ENCODE data around the gene HOXB1.

The HOXB1 gene

GRCh38 chr17:48551596-48552465 lies 21.0 kb upstream of the HOXB1 start:
- no peaks in the 10 kb centered on the region for H3K27me3 ChIP-seq (ENCODE audit: insufficient read depth, poor library complexity, severe bottlenecking)
- TF ChIP-seq CTCF (IDR thresholded peaks at IDR 0.05; ENCODE audit: poor library complexity, severe bottlenecking), result no peak

GRCh38 chr17:48551214-48551555 lies 20.4 kb upstream of the HOXB1 start:
- TF ChIP-seq CTCF (IDR thresholded peaks at IDR 0.05; ENCODE audit: poor library complexity, severe bottlenecking), result no peak
- Histone ChIP-seq H3K4me1 (ENCODE audit: insufficient read depth, poor library complexity, severe bottlenecking) (peaks cover 5% of the 10 kb centered on the region), H3K4me3 (ENCODE audit: severe bottlenecking) (no peak overlapping the region), H3K27ac (ENCODE audit: poor library complexity, severe bottlenecking) (no peak overlapping the region), H3K9me3 (ENCODE audit: severe bottlenecking) (no peaks in the 10 kb centered on the region), H3K27me3 (ENCODE audit: insufficient read depth, poor library complexity, severe bottlenecking) (no peaks in the 10 kb centered on the region), H3K36me3 (ENCODE audit: low read depth) (peaks cover 19% of the 10 kb centered on the region)
- ATAC-seq (ENCODE audit: low read depth), result no peak
- DNase-seq (ENCODE audit: low spot score), result no peak

More at GRCh38 chr17:48551596-48552465, 21.0 kb upstream of the HOXB1 start:
- DNase-seq (ENCODE audit: low spot score) (no peak), ATAC-seq (ENCODE audit: low read depth) (no peak)
- Histone ChIP-seq H3K4me3 (ENCODE audit: severe bottlenecking) (no peak overlapping the region), H3K36me3 (ENCODE audit: low read depth) (peaks cover 19% of the 10 kb centered on the region), H3K4me1 (ENCODE audit: insufficient read depth, poor library complexity, severe bottlenecking) (peaks cover 11% of the 10 kb centered on the region), H3K9me3 (ENCODE audit: severe bottlenecking) (no peaks in the 10 kb centered on the region), H3K27ac (ENCODE audit: poor library complexity, severe bottlenecking) (no peak overlapping the region)

GRCh38 chr17:48550502-48551213 lies 19.8 kb upstream of the HOXB1 start:
- ATAC-seq (ENCODE audit: low read depth) (no peak), DNase-seq (ENCODE audit: low spot score) (no peak)
- no peak for TF ChIP-seq CTCF (IDR thresholded peaks at IDR 0.05; ENCODE audit: poor library complexity, severe bottlenecking)
- H3K4me3 ChIP-seq (ENCODE audit: severe bottlenecking), result no peak overlapping the region
- no peaks in the 10 kb centered on the region for H3K4me1 ChIP-seq (ENCODE audit: insufficient read depth, poor library complexity, severe bottlenecking)
- peaks cover 19% of the 10 kb centered on the region for H3K36me3 ChIP-seq (ENCODE audit: low read depth)
- no peaks in the 10 kb centered on the region for H3K9me3 ChIP-seq (ENCODE audit: severe bottlenecking)
- no peaks in the 10 kb centered on the region for H3K27me3 ChIP-seq (ENCODE audit: insufficient read depth, poor library complexity, severe bottlenecking)
- no peak overlapping the region for H3K27ac ChIP-seq (ENCODE audit: poor library complexity, severe bottlenecking)

- DNase-seq (ENCODE audit: low spot score) (no peak), ATAC-seq (ENCODE audit: low read depth) (no peak)
- no peaks in the 10 kb centered on the region for H3K4me1 ChIP-seq (ENCODE audit: insufficient read depth, poor library complexity, severe bottlenecking)
- no peak for TF ChIP-seq CTCF (IDR thresholded peaks at IDR 0.05; ENCODE audit: poor library complexity, severe bottlenecking)
- no peak overlapping the region for H3K27ac ChIP-seq (ENCODE audit: poor library complexity, severe bottlenecking)
- no peaks in the 10 kb centered on the region for H3K9me3 ChIP-seq (ENCODE audit: severe bottlenecking)
- H3K4me3 ChIP-seq (ENCODE audit: severe bottlenecking), result no peak overlapping the region
- no peaks in the 10 kb centered on the region for H3K27me3 ChIP-seq (ENCODE audit: insufficient read depth, poor library complexity, severe bottlenecking)
- peaks cover 19% of the 10 kb centered on the region for H3K36me3 ChIP-seq (ENCODE audit: low read depth)
Observed at GRCh38 chr17:48549914-48550501, 19.2 kb upstream of the HOXB1 start.
